ENCODE data around the gene RNF167. TPM values are rescaled to one million over a fixed set of nuclear protein-coding genes. Genes with fewer than 3 reads are reported as not detected.

The RNF167 gene
- total RNA-seq, result 34.7 and 41.7 TPM in 2 replicates

DNA sequence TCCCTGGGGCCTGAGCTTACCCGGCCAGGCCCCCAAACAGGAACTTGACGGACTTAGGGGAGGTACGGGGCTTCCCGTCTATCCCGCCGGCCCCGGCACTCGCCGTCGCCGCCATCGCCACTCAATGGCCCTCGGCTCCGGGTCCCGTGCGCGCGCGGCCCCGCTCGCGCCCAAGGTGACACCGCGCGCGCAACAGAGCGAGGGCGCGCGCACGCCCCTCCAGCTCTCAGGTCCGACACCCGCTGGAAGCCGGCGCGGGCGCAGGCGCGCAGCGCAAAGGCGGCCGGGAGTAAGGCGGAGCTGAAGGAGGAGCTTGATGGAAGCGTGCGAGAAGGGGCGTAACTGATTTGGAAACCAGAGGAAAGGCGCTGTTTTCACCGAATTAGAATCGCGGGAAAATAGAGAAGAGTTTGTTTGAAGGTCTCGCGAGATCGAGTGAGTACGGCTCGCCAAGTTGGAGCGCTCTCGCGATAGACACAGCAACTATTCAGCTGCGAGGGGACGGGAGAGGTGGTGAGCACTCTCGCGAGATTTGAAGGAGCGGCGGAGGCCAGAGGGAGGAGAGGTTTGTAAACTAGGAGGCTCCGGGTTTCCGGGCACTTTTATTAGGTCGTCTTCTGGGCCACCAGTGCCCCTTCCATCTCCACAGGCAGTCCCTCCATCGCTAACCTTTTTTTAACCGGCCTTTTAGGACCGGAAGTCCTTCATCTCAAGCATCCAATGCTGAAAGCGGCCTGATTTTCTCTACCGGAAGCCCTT lies at the start of gene RNF167, which contains the start of gene SLC25A11:
RNF167 (plus strand) TSS at position 473 of the 759 bp plus-strand sequence. CDS start 642 bp downstream, outside the sequence.
SLC25A11 (minus strand) TSS at position 251 of the 759 bp plus-strand sequence; CDS start at position 115, 136 bp downstream.

DNA sequence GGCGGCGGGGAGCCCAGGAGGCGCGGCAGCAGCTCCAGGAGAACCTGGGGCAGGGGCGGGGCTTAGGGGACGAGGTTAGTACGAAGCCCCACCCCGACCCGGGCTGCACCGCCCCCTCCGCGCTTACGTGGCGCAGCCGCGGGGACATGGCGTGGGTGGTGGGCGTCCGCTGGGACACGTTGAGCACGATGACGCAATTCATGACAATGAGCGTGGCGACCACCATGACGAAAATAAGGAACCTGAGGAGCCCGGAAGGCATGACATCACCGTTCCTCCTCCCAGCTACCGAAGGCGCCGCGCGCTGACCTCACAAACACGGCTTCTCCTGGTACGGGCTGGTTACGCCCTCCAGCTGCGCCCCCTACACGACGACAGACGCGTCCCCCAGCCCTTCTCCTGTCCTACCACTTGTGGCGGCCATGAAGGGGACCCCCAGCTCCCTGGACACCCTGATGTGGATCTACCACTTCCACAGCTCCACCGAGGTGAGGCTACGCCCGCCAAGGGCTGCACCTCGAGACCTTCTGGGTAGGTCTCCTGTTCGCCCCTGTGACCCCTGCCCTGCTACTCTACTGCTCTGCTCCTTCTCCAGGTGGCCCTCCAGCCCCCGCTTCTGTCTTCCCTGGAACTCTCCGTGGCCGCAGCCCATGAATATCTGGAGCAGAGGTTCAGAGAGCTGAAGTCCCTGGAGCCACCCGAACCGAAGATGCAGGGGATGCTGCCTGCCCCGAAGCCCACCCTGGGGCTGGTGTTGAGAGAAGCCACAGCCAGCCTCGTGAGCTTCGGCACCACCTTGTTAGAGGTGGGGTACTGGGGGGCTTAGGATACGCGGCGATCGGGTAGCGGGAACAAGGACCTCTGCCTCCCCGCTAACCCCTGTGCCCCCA lies 40.5 kb upstream of the RNF167 start, which contains the start of gene C17orf107:
C17orf107 (plus strand) TSS at position 196 of the 890 bp plus-strand sequence; CDS start at position 423, 227 bp downstream.

DNA sequence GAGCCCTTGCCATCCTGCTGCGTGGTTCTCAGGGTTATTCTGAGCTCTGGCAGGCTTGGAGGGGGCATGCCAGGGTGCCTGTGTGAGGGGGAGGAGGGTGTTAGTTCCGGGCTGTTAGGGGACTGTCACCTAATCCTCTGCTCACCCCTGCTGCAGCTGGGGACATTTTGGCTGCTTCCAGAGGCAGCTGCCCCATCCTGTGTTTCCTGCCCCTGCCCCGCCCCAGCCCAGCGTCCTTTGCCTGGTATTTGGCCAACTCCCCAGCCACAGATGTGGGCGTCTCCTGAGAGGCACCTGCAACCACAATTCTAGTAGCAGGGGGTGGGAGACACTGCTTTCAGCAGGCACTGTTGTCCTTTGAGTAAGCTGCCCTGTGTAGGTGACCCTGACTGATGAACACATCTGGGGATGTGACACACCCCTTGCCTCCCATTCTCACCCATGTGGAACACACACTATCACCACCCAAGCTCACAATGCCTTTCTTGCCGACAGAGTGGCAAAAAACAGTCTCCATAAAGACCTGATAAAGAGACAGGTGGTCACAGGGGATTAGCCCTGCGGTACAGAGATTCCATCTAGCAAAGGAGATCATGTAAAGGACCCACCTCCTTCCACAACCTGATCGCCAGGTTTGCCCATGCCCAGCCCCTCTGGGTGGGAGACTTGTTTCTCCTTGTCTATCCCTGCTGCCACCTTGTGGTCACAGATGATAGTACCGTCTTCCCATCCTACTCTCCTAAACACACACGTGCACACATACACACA lies 36.8 kb upstream of the RNF167 start, which contains the start of gene CHRNE:
CHRNE (minus strand) TSS at position 48 of the 768 bp plus-strand sequence; CDS start at position 13, 35 bp downstream.

DNA sequence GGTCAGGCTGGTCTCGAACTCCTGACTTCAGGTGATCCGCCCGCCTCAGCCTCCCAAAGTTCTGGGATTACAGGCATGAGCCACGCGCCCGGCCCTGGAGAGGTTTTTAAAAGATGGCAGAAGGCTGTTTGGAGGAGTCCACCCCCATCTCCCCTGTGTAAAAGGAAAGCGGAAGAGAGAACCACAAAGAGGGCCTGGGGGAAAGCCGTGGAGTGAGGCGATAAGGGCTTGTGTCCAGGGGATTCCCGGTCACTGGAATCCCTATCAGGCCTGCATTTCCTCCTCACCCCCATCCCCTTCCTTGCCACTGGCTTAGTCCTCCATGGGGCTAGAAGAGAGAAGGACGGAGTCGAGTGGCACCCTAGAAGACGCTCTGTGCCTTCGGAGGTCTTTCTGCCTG lies 8.1 kb upstream of the RNF167 start, which contains the start of gene GP1BA:
GP1BA (plus strand) TSS at position 315 of the 400 bp plus-strand sequence. CDS start 328 bp downstream, outside the sequence.

DNA sequence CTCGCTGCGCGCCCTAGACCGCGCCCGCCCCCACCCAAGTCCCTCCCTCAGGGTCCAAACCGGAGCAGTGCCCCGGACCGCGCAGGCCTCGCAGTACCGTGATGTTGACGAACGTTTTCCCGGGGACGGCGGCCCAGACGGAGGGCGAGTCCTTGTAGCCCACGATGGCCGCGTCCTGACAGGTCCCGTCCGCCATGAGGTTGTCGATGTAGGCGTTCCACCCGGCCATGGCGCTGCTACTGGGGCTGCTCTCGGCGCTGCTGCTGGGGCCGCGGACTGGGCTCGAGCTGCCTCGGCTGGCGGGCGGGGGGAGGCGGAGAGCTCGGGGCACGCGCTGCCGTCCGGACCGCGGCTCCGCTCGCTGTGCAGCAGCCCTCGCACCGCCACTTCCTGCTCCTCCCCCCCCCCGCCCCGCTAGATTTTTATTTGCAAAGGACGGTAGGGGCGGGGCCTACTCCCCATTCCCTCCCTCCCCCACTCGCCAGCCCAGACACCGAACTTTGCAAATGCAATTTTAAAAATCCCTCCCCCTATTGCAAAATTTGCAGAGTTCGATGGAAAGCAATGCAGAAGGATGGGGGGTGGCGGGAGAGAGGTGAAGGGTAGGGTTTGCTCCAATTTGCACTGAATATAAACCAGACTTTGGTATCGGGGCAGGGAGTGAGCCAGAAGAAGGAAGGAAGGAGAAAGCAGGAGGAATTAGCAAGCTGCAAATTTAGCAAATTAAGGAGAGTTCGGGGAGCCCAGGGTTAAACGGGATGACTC lies 8.3 kb downstream of the RNF167 start, which contains the start of gene PFN1:
PFN1 (minus strand) TSS at position 365 of the 765 bp plus-strand sequence; CDS start at position 229, 136 bp downstream.

DNA sequence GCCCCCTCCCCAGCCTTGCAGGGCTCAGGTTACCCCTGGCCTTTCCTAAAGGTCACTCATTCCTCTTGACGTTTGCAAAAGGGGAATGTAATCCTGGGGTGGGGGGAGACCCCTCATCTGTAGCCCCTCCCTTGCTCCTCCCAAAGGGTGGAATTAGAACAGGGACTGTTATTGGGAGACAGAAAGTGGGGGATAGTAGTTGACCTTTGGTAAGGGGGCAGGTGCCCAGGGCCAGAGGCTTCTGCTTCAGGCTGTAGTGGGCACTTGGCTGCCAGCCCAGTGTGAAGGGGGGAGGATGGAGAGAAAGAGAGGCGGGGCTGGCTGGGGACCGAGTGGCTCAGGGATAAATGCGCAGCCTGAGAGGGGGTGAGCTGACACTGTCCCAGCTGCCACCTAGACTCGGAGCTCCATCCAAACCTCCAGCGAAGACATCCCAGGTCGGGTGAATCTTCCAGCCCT lies 10.7 kb downstream of the RNF167 start, which contains the start of gene ENO3:
ENO3 (plus strand) TSS at position 374 of the 459 bp plus-strand sequence. CDS start 711 bp downstream, outside the sequence.

DNA sequence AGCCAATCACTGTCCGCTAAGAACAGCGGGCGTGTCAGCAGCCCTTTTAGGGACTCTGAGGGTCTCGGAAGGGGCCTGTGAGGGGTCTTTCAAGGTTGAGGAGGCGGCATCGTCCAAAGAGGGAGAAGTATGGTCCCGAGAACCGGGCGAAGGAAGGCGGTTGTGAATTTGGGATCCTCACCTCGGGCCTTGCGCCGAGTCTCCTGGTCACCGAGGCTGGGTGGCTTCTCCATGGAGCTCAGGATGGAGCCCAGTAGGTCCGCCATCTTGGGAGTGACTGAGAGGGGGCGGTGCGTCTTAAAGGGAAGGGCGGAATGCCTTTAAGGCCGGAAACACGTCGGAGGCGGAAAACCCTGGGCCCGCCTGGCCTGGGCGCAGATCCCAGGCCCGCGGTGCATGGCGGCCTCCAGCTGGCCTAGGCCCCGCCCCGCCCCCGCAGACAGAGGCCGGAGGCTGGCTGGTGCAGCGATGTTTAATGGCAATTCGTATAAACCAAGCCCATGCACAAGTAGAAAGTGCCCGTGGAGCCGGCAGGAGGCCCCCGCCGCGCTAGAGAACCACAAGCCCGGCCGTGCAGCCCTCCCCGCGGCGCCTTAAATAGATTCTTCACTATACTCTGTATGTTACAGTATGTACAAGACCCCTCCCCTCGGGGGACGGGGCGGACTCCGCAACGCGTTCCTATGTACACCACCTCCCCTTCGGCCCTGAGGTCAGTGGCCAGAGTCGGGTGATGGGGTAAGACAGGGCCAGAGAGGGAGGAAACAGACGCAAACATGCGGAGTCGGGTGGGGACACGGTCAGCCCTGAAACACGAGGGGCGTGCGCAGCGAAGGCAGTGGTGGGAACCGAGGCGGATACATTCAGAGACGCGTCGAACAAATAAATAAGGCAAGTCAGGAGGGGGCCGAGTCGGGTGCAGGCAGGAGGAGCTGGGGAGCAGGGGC lies 27.7 kb downstream of the RNF167 start, which contains the start of gene SPAG7:
SPAG7 (minus strand) TSS at position 279 of the 947 bp plus-strand sequence; CDS start at position 266, 13 bp downstream.

DNA sequence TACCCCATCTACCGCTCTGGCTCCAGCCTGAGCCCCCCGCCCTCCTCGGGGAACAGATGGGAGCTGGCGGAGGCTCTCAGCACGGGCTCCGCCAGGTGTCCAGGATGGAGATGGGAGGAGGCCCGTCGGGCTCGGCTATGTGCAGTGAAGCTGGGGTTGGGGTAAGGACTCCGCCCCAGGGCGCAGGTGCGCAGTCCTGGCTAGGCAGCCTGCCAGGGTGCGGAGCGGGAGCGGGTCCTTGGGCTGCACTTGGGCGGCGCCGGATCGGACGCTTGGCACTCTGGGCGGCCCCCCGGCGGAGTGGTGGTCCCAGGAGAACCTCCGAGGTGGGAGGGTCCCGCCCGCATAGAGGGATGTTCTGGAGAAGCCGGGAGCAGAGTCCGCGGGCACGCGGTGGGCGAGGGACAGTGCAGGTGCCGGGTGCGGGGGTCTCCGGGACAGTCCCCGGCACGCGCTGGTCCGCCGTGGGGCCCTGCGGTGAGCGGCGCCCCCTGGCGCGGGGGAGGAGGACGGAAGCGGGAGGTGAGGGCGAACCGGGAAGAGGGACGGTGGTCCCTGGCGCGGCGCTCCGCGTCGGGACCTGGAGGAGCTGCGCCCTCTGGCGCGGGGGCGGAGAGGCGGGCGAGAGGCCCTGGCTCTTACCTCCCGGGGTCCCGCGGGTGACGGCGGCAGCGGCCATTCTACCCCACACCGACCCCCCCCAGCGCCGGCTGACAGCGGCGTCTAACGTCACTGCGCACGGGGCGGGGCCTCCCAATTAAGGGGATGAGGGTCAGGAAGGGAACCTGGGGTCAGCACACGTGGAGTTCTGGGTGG lies 47.1 kb downstream of the RNF167 start, which contains the start of gene CAMTA2:
CAMTA2 (minus strand) TSS at position 725 of the 816 bp plus-strand sequence. CDS start 1,453 bp downstream, outside the sequence.

Other genes starting within 250 kb of the RNF167 start
- 20.8 and 25.5 TPM in 2 replicates for gene PELP1, start 236.1 kb upstream of the RNF167 start, total RNA-seq
- 0.94 and 4.9 TPM in 2 replicates for gene ARRB2, start 229.6 kb upstream of the RNF167 start, total RNA-seq
- 12.3 and 19.7 TPM in 2 replicates for gene MED11, start 208.8 kb upstream of the RNF167 start, total RNA-seq
- 0.44 and 1.4 TPM in 2 replicates for gene ZMYND15, start 200.4 kb upstream of the RNF167 start, total RNA-seq
- gene CXCL16, start 200.3 kb upstream of the RNF167 start, total RNA-seq, result 6.5 and 10.0 TPM in 2 replicates
- not detected in 2 replicates for gene TM4SF5, start 168.4 kb upstream of the RNF167 start, total RNA-seq
- gene VMO1, start 153.9 kb upstream of the RNF167 start, total RNA-seq, result 0.94 and 5.2 TPM in 2 replicates
- gene GLTPD2, start 151.3 kb upstream of the RNF167 start, total RNA-seq, result not detected in 2 replicates
- 84.4 and 101 TPM in 2 replicates for gene PSMB6, start 144.1 kb upstream of the RNF167 start, total RNA-seq
- gene PLD2, start 133.1 kb upstream of the RNF167 start, total RNA-seq, result 24.3 and 25.3 TPM in 2 replicates
- 19.1 and 33.9 TPM in 2 replicates for gene MINK1, start 106.9 kb upstream of the RNF167 start, total RNA-seq
- 4.3 and 5.4 TPM in 2 replicates for gene C17orf107, start 40.7 kb upstream of the RNF167 start, total RNA-seq
- gene CHRNE, start 37.2 kb upstream of the RNF167 start, total RNA-seq, result 0.31 and 0.54 TPM in 2 replicates
- gene GP1BA, start 8.0 kb upstream of the RNF167 start, total RNA-seq, result not detected in 2 replicates
- 33.8 and 39.6 TPM in 2 replicates for gene SLC25A11, start 222 bp upstream of the RNF167 start, total RNA-seq
- gene PFN1, start 8.3 kb downstream of the RNF167 start, total RNA-seq, result 435 and 543 TPM in 2 replicates
- 1.00 and 8.8 TPM in 2 replicates for gene ENO3, start 10.9 kb downstream of the RNF167 start, total RNA-seq
- gene SPAG7, start 27.5 kb downstream of the RNF167 start, total RNA-seq, result 42.2 and 43.9 TPM in 2 replicates
- gene CAMTA2, start 47.4 kb downstream of the RNF167 start, total RNA-seq, result 11.2 and 16.0 TPM in 2 replicates
- 0.19 and 0.68 TPM in 2 replicates for gene INCA1, start 57.3 kb downstream of the RNF167 start, total RNA-seq
- 24.5 and 27.6 TPM in 2 replicates for gene KIF1C, start 57.7 kb downstream of the RNF167 start, total RNA-seq
- gene SLC52A1, start 95.2 kb downstream of the RNF167 start, total RNA-seq, result not detected in 2 replicates
- gene ZFP3, start 138.2 kb downstream of the RNF167 start, total RNA-seq, result 1.00 and 2.2 TPM in 2 replicates
- 2.6 and 5.4 TPM in 2 replicates for gene ZNF232, start 171.6 kb downstream of the RNF167 start, total RNA-seq
- 0.05 TPM in 1 of 2 replicates, not detected in the other for gene USP6, start 175.8 kb downstream of the RNF167 start, total RNA-seq

All from cardiac ventricle fibroblast (primary cell).